HL-60 (cell line): ENCODE results near the gene SLC29A3.

Source experiments
- GABPA ChIP-seq: IDR thresholded peaks from 2 replicates; pipeline ENCODE4 v1.6.1; 2012; ENCODE audit warnings: low read depth
- POLR2AphosphoS5 ChIP-seq: IDR thresholded peaks from 2 replicates; pipeline ENCODE4 v1.6.1; 2012; ENCODE audit warnings: low read depth
- SPI1 ChIP-seq: IDR thresholded peaks from 2 replicates; pipeline ENCODE4 v1.6.1; 2012; ENCODE audit warnings: low read depth, mild to moderate bottlenecking, borderline replicate concordance
- TF ChIP-seq, protein P1 (sequence below): IDR thresholded peaks from one replicate; pipeline ENCODE4 v1.5.1; 2011; ENCODE audit warnings: low read length, control low read depth, inconsistent platforms; ENCODE audit not compliant: insufficient read depth

DNA sequence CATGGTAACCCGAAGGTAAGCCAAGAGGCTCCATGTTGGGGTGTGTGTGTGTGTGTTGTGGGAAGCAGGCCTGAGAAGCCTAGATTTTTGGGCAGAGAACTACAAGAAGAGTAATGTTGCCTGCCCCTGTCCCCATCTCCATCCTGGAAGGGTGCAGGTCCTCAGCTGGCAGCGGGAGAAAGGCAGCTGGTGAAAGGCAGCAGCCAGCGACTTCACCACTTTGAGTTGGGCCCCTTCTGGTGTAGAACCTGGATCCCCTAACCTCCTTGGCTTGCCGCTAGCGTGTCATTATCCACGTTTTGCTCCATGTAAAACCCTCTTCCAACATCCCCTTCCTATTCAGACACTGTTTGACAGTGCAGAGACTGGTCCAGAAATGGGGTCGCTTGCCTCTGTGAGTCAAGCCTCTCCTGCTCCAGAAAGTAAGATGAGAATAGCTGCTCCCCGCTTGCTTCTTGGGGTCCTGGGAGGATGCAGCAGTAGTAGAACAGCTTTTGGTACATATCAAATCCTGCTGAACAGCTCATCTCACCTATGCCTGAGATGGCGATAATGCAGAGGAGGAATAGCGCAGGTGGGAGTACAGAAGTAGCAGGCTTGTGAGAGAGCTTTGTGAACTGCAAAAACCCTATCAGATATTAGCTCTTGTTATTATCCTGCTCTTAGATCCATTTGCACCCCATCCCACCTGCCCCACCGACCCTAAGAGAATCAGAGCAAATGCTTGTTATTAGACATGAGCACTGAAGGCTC is 55.6 kb downstream of the SLC29A3 start:
- TF ChIP-seq, protein P1, sequence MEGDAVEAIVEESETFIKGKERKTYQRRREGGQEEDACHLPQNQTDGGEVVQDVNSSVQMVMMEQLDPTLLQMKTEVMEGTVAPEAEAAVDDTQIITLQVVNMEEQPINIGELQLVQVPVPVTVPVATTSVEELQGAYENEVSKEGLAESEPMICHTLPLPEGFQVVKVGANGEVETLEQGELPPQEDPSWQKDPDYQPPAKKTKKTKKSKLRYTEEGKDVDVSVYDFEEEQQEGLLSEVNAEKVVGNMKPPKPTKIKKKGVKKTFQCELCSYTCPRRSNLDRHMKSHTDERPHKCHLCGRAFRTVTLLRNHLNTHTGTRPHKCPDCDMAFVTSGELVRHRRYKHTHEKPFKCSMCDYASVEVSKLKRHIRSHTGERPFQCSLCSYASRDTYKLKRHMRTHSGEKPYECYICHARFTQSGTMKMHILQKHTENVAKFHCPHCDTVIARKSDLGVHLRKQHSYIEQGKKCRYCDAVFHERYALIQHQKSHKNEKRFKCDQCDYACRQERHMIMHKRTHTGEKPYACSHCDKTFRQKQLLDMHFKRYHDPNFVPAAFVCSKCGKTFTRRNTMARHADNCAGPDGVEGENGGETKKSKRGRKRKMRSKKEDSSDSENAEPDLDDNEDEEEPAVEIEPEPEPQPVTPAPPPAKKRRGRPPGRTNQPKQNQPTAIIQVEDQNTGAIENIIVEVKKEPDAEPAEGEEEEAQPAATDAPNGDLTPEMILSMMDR = no peak
- no peak for TF ChIP-seq SPI1
- no peak for TF ChIP-seq POLR2AphosphoS5
- no peak for TF ChIP-seq GABPA
